Small intestine (tissue), 7 donors: ENCODE measurements around the gene HSFX3. TPM values are rescaled to one million over a fixed set of nuclear protein-coding genes. Genes with fewer than 3 reads are reported as not detected.
"Not testable (repeated sequence)": the region's sequence is repeated elsewhere in the genome, so short reads cannot be mapped to it uniquely, and the experiment has no call there.

Source experiments
- DNase-seq, 2 donors: peaks; one replicate each; pipeline versions ENCODE4 v3.0.0 to v3.0.0-alpha.2; 2013
- FAIRE-seq: peaks from 2 replicates; lab custom pipeline; 2012; peaks lifted over from hg19 to GRCh38; lab: Jason Lieb, UNC
- H3K27ac ChIP-seq, 3 donors: one replicate each; pipeline ENCODE4 v1.5.1; 2013; ENCODE audit warnings: low read length in 2 of 3, mild to moderate bottlenecking in 2 of 3, control low read depth in 1 of 3, inconsistent platforms in 1 of 3, low read depth in 1 of 3, moderate library complexity in 1 of 3
- H3K27me3 ChIP-seq, 3 donors: one replicate each; pipeline ENCODE4 v1.6.1; 2013; ENCODE audit warnings: low read length in 3 of 3, inconsistent platforms in 1 of 3; ENCODE audit not compliant: control insufficient read depth in 3 of 3, insufficient read depth in 3 of 3
- H3K36me3 ChIP-seq, 3 donors: one replicate each; pipeline ENCODE4 v1.6.1; 2013; ENCODE audit warnings: low read length in 3 of 3, inconsistent platforms in 1 of 3, low read depth in 1 of 3, mild to moderate bottlenecking in 1 of 3, moderate library complexity in 1 of 3; ENCODE audit not compliant: control insufficient read depth in 3 of 3, insufficient read depth in 2 of 3
- H3K4me1 ChIP-seq, 3 donors: one replicate each; pipeline ENCODE4 v1.6.1; 2013; ENCODE audit warnings: low read length in 2 of 3, inconsistent platforms in 1 of 3, low read depth in 1 of 3, mild to moderate bottlenecking in 1 of 3, moderate library complexity in 1 of 3; ENCODE audit not compliant: control insufficient read depth in 3 of 3, insufficient read depth in 2 of 3
- H3K4me3 ChIP-seq, 3 donors: one replicate each; pipeline ENCODE4 v1.5.1; 2013; ENCODE audit warnings: low read length in 3 of 3, control low read depth in 1 of 3, inconsistent platforms in 1 of 3, low read depth in 1 of 3, mild to moderate bottlenecking in 1 of 3, moderate library complexity in 1 of 3
- H3K9me3 ChIP-seq, 2 donors: one replicate each; pipeline ENCODE4 v1.6.1; 2013; ENCODE audit warnings: low read depth in 1 of 2, low read length in 1 of 2; ENCODE audit not compliant: control insufficient read depth in 2 of 2, insufficient read depth in 1 of 2
- WGBS, 3 donors: extraction: QIAGEN DNeasy Blood & Tissue Kit; methylation state at CpG; one replicate each; pipeline ENCODE4 v1.1.7; 2013; 5-methylcytosine and 5-hydroxymethylcytosine counted together
- polyA plus RNA-seq, 4 donors: library from polyadenylated mRNA; stranded (reverse) in 3 of 4; unstranded in 1 of 4; fragments of 200-250 nt in 3 of 4; fragments of 120-200 nt in 1 of 4; gene quantifications; one replicate each; pipeline versions ENCODE4 v1.2.1 to v1.2.3, GENCODE V29; 2013
- donor health status: healthy with polysubstance abuse.
- donor health status: control.
- donor health status: control.
- donor health status: Bipolar disorder and iron deficiency.
- donor health status: healthy.

Gene HSFX3
- polyA plus RNA-seq, 4 donors, result not detected

DNA sequence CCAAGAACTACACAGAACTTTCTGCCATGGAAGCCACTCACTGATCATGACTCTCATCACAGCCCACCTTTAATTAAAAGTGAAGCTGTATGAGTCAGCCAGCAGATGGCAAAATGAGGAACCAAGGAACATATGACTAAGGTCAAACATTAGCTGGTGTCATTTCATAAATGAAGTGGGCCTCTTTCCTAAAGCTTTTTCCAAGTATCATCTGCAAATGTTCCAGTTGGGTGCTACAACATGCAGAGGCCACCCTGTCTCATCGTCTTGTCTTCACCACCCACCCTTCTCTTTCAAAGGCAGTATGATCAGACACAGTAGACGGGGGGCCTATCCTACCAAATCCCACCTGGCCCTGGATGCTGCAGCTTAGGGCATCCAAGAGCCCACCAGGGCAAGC, 18.1 kb downstream of the HSFX3 start:
- DNase-seq (no peak), FAIRE-seq (no peak)
- WGBS, 3 donors, result 74 to 87% (median 79%) methylated on average over 2 of the region's 2 CpGs

DNA sequence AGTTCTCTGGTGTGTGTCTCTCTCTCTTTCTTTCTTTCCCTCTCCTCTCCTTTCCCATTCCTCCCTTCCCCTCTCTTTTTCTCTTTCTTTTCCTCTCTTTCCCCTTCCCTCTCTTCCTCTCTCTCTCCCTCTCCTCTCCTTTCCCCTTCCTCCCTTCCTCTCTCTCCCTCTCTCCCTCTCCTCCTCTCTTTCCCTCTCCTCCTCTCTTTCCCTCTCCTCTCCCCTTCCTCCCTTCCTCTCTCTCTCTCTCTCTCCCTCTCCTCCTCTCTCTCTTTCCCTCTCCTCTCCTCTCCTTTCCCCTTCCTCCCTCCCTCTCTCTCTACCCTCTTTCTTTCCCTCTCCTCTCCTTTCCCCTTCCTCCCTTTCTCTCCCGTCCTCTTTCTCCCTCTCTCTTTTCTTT, 21.3 kb downstream of the HSFX3 start:
- Histone ChIP-seq H3K9me3 (no peaks in the 10 kb centered on the region), H3K4me3 (no peak overlapping the region), H3K36me3 (peaks cover 0 to 4% (median 0%) of the 10 kb centered on the region in 3 donors), H3K4me1 (no peaks in the 10 kb centered on the region), H3K27me3 (no peaks in the 10 kb centered on the region), H3K27ac (no peak overlapping the region)
- WGBS, 3 donors, result 56 to 81% (median 81%) methylated on average over 1 of the region's 1 CpG
- FAIRE-seq, result no peak
- no peak for DNase-seq

More for the DNA sequence above, 18.1 kb downstream of the HSFX3 start:
- H3K27me3 ChIP-seq, result no peaks in the 10 kb centered on the region
- peaks cover 0 to 8% (median 0%) of the 10 kb centered on the region in 3 donors for H3K36me3 ChIP-seq
- H3K9me3 ChIP-seq, result no peaks in the 10 kb centered on the region
- no peak overlapping the region for H3K4me3 ChIP-seq
- H3K4me1 ChIP-seq, result no peaks in the 10 kb centered on the region
- no peak overlapping the region for H3K27ac ChIP-seq

DNA sequence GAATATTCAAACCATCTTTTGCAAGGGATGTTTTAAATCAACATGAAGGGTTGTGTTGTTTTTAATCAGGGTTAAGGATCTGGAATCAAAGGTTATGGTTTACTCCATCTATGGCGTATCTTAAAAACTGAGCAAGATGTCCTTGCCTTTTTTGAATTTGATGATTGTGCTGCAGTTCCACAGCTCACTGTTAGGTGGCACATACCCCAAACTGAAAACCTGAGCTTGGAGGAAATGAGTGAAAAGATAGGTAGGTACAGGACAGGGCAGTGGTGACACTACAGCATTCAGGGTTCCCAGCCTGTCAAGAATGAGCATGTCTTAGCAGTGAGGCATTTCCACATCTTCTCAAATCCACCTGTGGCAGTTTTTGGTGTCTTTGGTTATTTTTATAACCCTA, 22.0 kb downstream of the HSFX3 start:
- Histone ChIP-seq H3K27ac (no peak overlapping the region), H3K36me3 (peaks cover 0 to 4% (median 0%) of the 10 kb centered on the region in 3 donors), H3K4me3 (no peak overlapping the region), H3K4me1 (peaks cover 0 to 6% (median under 1%) of the 10 kb centered on the region in 3 donors), H3K9me3 (no peaks in the 10 kb centered on the region), H3K27me3 (no peaks in the 10 kb centered on the region)
- DNase-seq, result peak; percentile 5 to 40
- 35 to 50% (median 40%) methylated on average over 1 of the region's 1 CpG for WGBS, 3 donors
- FAIRE-seq, result no peak

DNA sequence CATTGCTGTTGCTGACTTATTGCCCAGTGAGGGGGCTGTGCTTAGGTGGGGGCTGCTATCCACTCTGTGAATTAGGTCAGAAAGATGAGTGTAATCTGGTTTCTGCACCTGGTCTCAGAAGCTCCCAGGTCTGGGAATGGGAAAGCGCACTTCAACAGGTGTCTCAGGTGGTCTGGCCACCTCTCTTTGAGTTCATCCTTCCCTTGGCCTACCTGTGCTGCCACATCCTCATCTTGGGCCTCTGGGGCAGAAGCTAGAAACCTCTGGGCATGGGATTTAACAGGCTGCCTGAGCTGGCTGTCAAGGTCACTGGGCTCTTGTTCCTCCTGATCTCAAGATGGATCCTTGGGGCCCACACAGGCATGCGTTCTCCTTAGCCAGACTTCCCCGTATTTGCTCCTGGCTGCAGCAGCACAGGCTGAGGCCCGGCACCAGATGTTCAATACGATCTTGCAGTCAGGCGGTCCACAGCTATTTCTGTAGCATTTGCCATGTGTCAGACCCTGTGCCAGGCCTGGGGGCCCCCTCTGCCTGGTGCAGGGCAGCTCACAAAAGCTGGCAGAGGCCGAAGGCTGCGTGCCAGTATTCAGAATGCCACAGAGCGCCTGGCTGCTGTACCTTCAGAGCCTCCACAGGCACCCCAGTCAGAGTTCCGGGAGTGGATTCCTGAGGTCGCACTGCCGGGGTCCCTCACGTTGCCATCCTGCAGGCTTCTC, 23.2 kb downstream of the HSFX3 start:
- not testable (repeated sequence) for H3K36me3 ChIP-seq, H3K4me3 ChIP-seq, DNase-seq, H3K4me1 ChIP-seq, FAIRE-seq, H3K27me3 ChIP-seq, H3K9me3 ChIP-seq
- peak overlapping the region in 1 of 3 donors; percentile 50 for H3K27ac ChIP-seq
- 70 to 82% (median 81%) methylated on average over 6 to 10 of the region's 13 CpGs for WGBS, 3 donors

DNA sequence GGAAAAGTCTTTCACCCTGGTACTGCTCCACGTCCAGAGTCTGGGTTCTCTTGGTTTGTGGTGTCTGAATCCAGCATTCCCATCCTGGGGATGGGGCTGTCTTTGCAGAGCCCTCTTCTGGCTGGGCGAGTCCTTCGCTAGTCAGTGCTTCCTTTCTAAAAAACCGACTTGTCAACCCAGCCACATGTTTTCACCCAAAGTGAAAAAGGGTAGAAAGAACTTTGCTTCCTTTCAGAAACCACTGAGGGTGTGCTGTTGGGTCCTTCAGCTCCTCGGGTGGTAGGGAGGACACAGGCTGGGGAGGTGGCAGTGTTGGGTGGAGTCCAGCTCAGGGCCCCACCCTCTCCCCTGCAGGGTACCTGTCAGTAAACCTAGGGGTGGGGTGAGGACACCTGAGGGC, 23.8 kb downstream of the HSFX3 start:
- H3K4me3 ChIP-seq, H3K36me3 ChIP-seq, H3K27me3 ChIP-seq, FAIRE-seq, H3K4me1 ChIP-seq, H3K9me3 ChIP-seq: not testable (repeated sequence)
- H3K27ac ChIP-seq, result peak overlapping the region in 1 of 3 donors; percentile 50
- whole genome bisulfite sequencing, 3 donors, result 17 to 45% (median 41%) methylated on average over 2 to 5 of the region's 5 CpGs
- peak in 1 of 2 donors; percentile 17 for DNase-seq

DNA sequence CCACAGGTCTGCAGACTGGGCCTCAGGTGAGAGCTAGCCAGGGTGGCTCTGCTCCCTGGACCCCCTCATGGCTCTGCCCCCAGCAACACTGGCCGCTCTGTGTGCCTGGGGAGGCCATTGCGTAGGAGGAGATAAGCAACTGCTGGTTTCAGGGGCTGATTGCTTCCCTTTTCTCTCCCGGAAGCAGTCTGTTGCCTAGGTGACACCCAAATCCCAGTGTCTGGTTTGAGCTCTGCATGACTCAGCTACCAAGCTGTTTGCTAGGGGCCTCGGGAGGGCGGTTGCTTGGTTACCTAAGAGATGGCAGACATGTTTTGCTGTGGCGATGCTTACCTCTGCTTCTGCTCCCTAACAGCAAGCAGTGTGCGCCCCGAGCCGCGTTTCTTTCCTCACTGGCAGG, 24.3 kb downstream of the HSFX3 start:
- not testable (repeated sequence) for H3K27me3 ChIP-seq, H3K9me3 ChIP-seq, H3K27ac ChIP-seq, H3K4me1 ChIP-seq, H3K36me3 ChIP-seq, H3K4me3 ChIP-seq
- FAIRE-seq (peak; percentile 75), DNase-seq (peak; percentile 19 to 25)
- WGBS, 3 donors, result 2 to 41% (median 7%) methylated on average over 2 to 5 of the region's 10 CpGs

DNA sequence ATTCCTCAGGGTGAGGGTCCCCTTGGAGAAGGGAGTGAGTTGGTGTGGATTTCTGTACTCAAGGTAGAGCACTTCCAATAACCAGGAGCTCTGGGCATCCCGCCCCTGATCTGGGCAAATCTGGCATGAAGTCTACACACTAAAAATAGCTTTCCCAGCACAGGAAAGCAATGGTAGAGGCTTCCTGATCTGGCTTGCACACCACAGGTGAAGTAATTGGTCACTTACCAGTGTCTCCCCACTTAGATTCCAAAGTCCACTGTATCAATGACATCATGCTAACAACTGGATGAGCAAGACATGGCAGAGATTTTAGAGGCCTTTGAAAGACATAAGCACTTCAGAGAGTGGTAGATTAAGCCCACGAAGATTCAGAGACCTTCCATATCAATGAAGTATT, 26.8 kb downstream of the HSFX3 start:
- 30 to 67% (median 49%) methylated on average over 2 of the region's 2 CpGs for WGBS, 3 donors
- Histone ChIP-seq H3K27ac (peak overlapping the region in 2 of 3 donors; percentile 2 to 31), H3K27me3 (no peaks in the 10 kb centered on the region), H3K36me3 (no peaks in the 10 kb centered on the region), H3K4me3 (no peak overlapping the region), H3K4me1 (peaks cover 0 to 9% (median 3%) of the 10 kb centered on the region in 3 donors), H3K9me3 (no peaks in the 10 kb centered on the region)
- no peak for FAIRE-seq
- peak; percentile 69 to 77 for DNase-seq

DNA sequence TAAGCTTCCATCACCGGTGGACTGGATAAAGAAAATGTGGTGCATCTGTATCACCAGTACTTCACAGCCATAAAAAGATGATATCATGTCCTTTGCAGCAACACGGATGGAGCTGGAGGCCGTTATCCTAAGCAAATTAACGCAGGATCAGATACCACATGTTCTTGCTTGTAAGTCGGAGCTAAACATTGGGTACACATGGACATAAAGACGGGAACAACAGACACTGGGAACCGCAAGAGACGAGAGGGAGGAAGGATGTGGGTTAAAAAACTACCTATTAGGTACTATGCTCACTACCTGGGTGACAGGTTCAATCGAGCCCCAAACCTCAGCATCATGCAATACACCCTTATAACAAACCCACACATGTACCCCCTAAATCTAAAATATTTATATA, 28.3 kb downstream of the HSFX3 start:
- H3K4me1 ChIP-seq, result peaks cover 0 to 9% (median 3%) of the 10 kb centered on the region in 3 donors
- H3K4me3 ChIP-seq, result no peak overlapping the region
- H3K27me3 ChIP-seq, result no peaks in the 10 kb centered on the region
- FAIRE-seq (no peak), DNase-seq (peak in 1 of 2 donors; percentile 32)
- H3K36me3 ChIP-seq, result no peaks in the 10 kb centered on the region
- WGBS, 3 donors, result 62 to 78% (median 66%) methylated on average over 9 of the region's 9 CpGs
- H3K27ac ChIP-seq, result peak overlapping the region in 1 of 3 donors; percentile 20
- no peaks in the 10 kb centered on the region for H3K9me3 ChIP-seq
